NCI-H526 treated with DMSO at 0.1 percent for 48 hours (cell line): Measurements from ENCODE around the gene SEMA3F.

Source experiments
- DNase-seq: peaks from one replicate; lab custom pipeline; 2025; lab: John Stamatoyannopoulos, UW

Gene SEMA3F

GRCh38 chr3:50235716-50236483 lies 80.8 kb downstream of the SEMA3F start, which contains the start of gene GNAI2:
Gene GNAI2, plus strand, starts transcription at chr3:50236204. Its CDS starts 132 bp downstream, at chr3:50236336.
- DNase-seq, result peak; percentile 97

- DNase-seq, result no peak
Observed at GRCh38 chr3:50236484-50237132, 81.5 kb downstream of the SEMA3F start.

- DNase-seq, result no peak
Observed at GRCh38 chr3:50237133-50237651, 82.1 kb downstream of the SEMA3F start.

GRCh38 chr3:50237754-50238548 lies 82.8 kb downstream of the SEMA3F start:
- peak; percentile 39 for DNase-seq

- DNase-seq, result no peak
Observed at GRCh38 chr3:50238549-50239026, 83.5 kb downstream of the SEMA3F start.
